ENCODE measurements around the gene IFIT2.

DNA sequence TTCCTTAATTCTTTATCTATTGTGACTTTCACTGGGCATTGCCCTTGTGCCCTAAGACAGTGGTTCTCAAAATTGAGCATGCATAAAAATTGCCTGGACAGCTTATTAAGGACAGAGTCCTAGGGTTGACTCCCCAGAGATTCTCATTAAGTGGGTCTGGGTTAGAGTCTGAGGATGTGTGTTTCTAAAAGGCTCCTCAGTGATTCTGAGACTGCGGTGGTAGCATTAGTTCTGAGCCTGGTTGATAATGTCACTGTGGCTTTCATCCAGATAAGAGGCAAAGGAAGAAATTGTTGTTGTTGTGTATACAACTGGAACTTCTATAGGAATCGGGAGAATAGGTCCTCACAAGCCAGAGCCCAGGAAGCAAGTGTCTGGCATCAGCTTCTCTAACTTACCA is 1.3 kb downstream of the IFIT2 start:
- TF ChIP-seq, protein P1, sequence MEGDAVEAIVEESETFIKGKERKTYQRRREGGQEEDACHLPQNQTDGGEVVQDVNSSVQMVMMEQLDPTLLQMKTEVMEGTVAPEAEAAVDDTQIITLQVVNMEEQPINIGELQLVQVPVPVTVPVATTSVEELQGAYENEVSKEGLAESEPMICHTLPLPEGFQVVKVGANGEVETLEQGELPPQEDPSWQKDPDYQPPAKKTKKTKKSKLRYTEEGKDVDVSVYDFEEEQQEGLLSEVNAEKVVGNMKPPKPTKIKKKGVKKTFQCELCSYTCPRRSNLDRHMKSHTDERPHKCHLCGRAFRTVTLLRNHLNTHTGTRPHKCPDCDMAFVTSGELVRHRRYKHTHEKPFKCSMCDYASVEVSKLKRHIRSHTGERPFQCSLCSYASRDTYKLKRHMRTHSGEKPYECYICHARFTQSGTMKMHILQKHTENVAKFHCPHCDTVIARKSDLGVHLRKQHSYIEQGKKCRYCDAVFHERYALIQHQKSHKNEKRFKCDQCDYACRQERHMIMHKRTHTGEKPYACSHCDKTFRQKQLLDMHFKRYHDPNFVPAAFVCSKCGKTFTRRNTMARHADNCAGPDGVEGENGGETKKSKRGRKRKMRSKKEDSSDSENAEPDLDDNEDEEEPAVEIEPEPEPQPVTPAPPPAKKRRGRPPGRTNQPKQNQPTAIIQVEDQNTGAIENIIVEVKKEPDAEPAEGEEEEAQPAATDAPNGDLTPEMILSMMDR (conservative IDR thresholded peaks at IDR 0.05; ENCODE audit: low read length) = no peak
- TF ChIP-seq EZH2phosphoT487 (IDR thresholded peaks at IDR 0.05; ENCODE audit: borderline replicate concordance, low read depth, low read length) = no peak

Data from OCI-LY7 (cell line).